ENCODE measurements around the gene FNDC3B.
"Not testable (repeated sequence)": the region's sequence is repeated elsewhere in the genome, so short reads cannot be mapped to it uniquely, and the experiment has no call there.

FNDC3B gene

DNA sequence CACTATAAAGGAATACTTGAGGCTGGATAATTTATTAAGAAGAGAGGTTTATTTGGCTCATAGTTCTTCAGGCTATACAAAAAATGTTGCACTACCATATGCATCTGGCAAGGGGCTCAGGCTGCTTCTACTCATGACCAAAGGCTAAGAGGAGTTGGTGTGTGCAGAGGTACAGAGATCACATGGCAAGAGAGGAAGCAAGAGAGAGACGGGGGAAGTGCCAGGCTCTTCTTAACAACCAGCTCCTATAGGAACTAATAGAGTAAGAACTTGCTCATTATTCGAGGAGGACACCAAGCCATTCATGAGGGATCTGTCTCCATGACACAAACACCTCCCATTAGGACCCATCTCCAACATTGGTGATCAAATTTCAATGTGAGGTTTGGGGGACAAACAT, 6.0 kb upstream of the FNDC3B start:
- no peak for DNase-seq

GRCh38 chr3:172034786-172035685, 4.3 kb upstream of the FNDC3B start:
- no peak for DNase-seq

- no peak for DNase-seq
Measured at GRCh38 chr3:172036541-172037215, 2.7 kb upstream of the FNDC3B start.

DNA sequence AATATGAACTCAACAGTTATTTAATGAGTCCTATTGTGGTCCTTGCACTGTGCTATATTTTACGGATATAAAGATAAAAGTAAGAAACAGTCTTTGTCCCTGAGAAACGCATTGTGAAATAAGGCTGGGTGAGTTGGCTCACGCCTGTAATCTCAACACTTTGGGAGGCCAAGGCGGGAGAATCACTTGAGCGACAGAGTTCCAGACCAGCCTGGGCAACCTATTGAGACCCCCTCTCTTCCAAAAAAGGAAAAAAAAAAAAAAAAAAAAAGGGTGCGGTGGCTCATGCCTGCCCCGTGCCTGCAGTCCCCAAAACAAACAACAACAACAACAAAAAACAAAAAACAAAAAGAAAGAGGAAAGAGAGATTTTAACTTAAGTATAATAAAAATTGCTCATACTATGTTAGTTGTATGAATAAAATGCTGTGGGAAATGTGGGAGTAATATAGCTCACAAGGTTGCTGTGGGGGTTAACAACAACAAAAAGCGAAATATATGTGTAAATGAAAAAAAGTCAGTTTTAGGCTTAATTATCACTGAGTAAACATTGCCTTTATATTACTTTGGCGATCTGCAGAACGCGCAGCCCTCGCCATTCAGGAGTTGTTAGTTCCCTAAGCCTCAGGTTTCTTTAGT, 461 bp upstream of the FNDC3B start:
- no peak for DNase-seq

GRCh38 chr3:172040078-172040980, 951 bp downstream of the FNDC3B start:
- peak; percentile 47 for DNase-seq

DNA sequence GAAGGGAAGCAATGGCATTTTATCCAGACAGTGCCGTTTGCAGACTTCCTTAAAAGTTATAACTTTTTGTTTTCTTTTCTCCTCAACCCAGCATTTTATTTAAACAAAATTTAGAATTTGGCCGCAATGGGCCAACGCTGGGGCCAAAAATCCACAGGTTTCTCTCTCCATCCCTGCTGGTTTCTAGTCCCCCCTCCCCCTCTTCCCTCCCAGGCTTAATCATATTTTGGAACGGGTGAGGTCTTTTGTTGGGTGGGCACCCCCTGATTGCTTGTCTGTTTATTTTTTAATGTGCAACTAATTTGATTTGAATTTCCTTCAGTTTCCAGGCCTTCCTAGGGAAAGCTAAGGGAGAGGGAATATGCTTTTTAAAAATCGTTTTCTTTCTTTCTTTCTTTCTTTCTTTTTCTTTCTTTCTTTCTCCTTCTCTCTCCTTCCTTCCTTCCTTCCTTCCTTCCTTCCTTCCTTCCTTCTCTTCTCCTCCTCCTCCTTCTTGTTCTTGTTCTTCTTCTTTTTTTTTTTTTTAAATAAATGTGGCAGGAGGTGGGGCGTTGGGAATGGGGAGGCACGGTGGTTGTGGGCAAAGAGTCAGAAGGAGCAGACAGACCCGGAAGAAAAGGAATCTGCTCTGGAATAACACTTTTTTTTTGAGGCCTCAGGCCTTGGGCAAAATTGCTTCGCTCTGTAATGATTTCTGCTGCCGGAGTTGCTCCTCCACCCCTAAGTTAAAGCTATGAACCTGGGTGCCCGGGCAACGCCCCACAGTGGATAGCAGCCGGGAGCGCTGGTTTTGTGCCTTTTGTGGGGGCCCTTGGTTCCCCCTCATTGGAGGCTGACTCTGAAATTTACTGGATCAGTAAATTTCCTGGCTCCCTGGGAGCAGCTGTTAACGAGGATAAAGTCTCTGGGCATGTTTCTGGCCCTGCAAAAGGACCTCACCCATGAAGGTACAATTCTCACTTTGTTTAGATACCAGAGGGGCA, 1.9 kb downstream of the FNDC3B start:
- no peak for DNase-seq

DNA sequence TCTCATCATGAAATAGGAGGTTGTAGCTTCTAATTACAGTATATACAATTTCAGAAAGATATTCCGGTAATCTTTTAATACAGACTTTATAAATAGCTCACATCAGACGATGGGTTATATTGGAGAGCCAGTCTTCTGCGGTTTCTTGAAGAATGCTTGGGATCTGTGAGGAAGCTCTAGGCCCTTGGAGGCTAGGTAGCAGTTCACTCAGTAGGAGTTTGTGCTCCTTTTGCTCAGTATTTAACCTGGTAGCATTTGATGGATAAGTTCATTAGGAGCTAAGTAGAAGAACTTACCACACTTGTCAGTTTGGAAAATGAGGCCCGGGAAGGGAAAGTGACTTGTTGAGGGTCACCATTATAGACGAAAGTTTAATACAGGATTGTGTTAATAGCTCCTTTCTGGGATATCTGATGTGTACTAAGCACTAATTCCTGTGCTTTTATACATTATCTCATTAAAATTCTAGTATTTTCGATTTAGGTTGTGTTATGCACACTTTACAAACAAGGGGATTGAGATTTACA, 2.8 kb downstream of the FNDC3B start:
- DNase-seq, result no peak

- not testable (repeated sequence) for DNase-seq
Measured at GRCh38 chr3:172042663-172043179, 3.3 kb downstream of the FNDC3B start.

DNA sequence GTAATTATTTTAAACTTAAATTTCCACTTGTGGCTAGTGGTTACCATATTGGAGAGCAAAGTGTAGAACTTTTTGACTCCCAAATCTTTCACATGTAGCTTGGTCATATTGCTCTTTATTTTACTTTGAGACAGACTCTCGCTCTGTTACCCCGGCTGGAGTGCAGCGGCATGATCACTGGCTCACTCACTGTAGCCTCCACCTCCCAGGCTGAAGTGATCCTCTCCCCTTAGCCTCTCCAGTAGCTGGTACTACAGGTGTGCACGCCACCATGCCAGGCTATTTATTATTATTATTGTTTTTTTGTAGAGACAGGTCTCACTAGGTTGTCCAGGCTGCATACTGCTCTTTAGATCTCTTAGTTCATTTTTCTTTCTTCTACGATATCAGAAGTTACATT, 3.9 kb downstream of the FNDC3B start:
- DNase-seq, result no peak

GRCh38 chr3:172043766-172044165, 4.4 kb downstream of the FNDC3B start:
- no peak for DNase-seq

GRCh38 chr3:172044833-172045585, 5.6 kb downstream of the FNDC3B start:
- no peak for DNase-seq

DNA sequence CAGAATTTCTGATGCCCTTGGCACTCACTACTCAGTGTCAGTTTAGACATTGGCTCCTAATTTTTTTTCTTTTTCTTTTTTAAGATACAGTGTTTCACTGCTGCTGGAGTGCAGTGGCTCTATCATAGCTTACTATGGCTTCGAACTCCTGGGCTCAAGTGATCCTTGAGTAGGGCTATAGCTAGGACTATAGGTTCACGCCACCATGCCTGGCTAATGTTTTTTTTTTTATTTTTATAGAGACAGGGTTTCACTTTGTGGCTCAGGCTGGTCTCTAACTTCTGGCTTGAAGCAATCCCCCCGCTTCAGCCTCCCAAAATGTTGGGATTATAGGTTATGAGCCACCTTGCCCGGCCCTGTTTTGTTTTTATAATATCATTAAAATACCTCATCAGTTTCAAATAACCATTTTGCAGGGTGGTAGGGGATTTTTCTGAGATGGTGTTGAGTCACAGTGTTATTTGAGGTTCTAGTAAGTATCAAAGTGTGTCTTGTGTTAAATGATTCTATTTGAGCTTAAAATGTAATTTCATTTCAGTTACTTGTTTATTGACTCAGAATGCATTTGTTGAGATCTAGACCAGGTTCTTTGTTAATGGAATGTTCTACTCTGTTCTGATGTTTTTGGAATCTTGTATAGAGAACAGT, 7.0 kb downstream of the FNDC3B start:
- no peak for DNase-seq

GRCh38 chr3:172047567-172048115, 8.3 kb downstream of the FNDC3B start:
- DNase-seq, result no peak

DNA sequence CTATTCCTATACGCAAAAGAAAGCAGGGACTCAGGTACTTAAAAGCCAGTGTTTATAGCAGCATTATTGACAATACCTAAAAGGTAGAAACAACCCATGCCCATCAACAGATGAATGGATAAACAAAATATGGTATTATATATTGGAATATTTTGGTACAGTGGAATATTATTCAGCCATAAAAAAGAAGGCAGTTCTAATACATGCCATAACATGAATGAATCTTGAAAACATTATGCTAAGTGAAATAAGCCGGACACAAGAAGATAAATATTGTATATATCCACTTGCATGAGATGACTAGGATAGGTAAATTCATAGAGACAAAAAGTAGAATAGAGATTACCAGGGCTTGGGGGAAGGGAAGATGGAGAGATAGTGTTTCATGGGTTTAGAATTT, 9.2 kb downstream of the FNDC3B start:
- DNase-seq, result no peak

DNA sequence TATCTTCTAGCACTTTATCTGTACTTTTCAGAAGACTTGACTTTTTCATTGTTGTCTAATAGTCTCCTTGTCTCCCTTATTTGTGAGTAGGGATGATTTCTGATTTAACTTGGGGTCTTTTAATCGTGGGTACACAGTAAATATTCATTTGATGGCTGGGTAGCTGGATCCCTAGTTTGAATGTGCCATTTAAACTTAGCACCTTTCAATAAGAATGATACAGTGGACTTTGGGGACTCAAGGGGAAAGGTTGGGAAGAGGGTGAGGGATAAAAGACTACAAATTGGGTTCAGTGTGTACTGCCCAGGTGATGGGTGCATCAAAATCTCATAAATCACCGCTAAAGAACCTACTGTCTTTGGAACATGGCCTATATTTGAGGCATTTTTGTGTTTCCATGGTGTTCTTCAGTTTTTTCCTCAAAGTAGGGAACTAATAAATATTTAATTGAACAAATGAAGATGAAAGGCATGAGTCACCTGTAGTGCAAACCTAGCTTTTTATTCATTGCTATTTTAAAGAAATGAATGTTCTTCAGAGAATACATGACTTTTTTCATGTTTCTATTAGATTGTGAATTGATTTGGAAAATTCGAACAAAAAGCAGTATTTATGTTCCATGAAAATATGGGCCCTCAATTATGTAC, 12.1 kb downstream of the FNDC3B start:
- DNase-seq, result no peak

- no peak for DNase-seq
Measured at GRCh38 chr3:172051957-172052354, 12.6 kb downstream of the FNDC3B start.

GRCh38 chr3:172052405-172052804, 13.0 kb downstream of the FNDC3B start:
- no peak for DNase-seq

GRCh38 chr3:172054115-172054764, 14.9 kb downstream of the FNDC3B start:
- DNase-seq, result no peak

All from activated naive CD4-positive, alpha-beta T cell treated with Interleukin-2 at 50 U/mL for 16 hours (primary cell).